Neural progenitor cell (in vitro differentiated cells): ENCODE results near the gene RPTOR. TPM values are rescaled to one million over a fixed set of nuclear protein-coding genes. Genes with fewer than 3 reads are reported as not detected.

Experiments
- DNase-seq: peaks from one replicate; pipeline ENCODE4 v3.0.0-alpha.2; 2016; ENCODE audit warnings: low spot score
- H2AFZ ChIP-seq: fragments of 200-600 bp; sonication (generic); replicated peaks from 2 replicates; pipeline ENCODE4 v1.6.1; 2016; ENCODE audit warnings: antibody characterized with exemption
- H3F3A ChIP-seq: fragments of 200-600 bp; sonication (generic); 2 replicates; pipeline ENCODE4 v1.6.1; 2016; ENCODE audit warnings: antibody characterized with exemption, low read depth
- H3K27ac ChIP-seq: fragments of 200-600 bp; sonication (generic); 2 replicates; pipeline ENCODE4 v1.5.1; 2016; ENCODE audit warnings: mild to moderate bottlenecking
- H3K27me3 ChIP-seq: fragments of 200-600 bp; sonication (generic); 2 replicates; pipeline ENCODE4 v1.6.1; 2016; ENCODE audit warnings: mild to moderate bottlenecking, moderate library complexity
- H3K36me3 ChIP-seq: fragments of 200-600 bp; sonication (generic); 2 replicates; pipeline ENCODE4 v1.5.1; 2016
- H3K4me1 ChIP-seq: fragments of 200-600 bp; sonication (generic); 2 replicates; pipeline ENCODE4 v1.6.1; 2016; ENCODE audit warnings: mixed run types
- H3K4me2 ChIP-seq: fragments of 200-600 bp; sonication (generic); 2 replicates; pipeline ENCODE4 v1.6.1; 2016
- H3K4me3 ChIP-seq: fragments of 200-600 bp; sonication (generic); 2 replicates; pipeline ENCODE4 v1.5.1; 2016
- H3K79me2 ChIP-seq: fragments of 200-600 bp; sonication (generic); 2 replicates; pipeline ENCODE4 v1.6.1; 2016; ENCODE audit warnings: low read depth
- H3K9ac ChIP-seq: fragments of 200-600 bp; sonication (generic); 2 replicates; pipeline ENCODE4 v1.6.1; 2016
- H3K9me3 ChIP-seq: fragments of 200-600 bp; sonication (generic); 2 replicates; pipeline ENCODE4 v1.5.1; 2016; ENCODE audit warnings: low read depth
- H4K20me1 ChIP-seq: fragments of 200-600 bp; sonication (generic); 2 replicates; pipeline ENCODE4 v1.6.1; 2016; ENCODE audit warnings: low read depth
- H3K27ac Mint-ChIP-seq: 3 replicates; pipeline ENCODE4 v1.8.0; 2021; ENCODE audit warnings: mixed read lengths
- H3K27me3 Mint-ChIP-seq: 2 replicates; pipeline ENCODE4 v1.8.0; 2022; ENCODE audit warnings: low read depth, mild to moderate bottlenecking, inconsistent platforms, moderate library complexity, mixed read lengths; ENCODE audit not compliant: insufficient read depth
- H3K36me3 Mint-ChIP-seq: 3 replicates; pipeline ENCODE4 v1.8.0; 2021; ENCODE audit warnings: mixed read lengths
- H3K4me1 Mint-ChIP-seq: 3 replicates; pipeline ENCODE4 v1.8.0; 2021; ENCODE audit warnings: mixed read lengths
- H3K4me3 Mint-ChIP-seq: 3 replicates; pipeline ENCODE4 v1.8.0; 2021; ENCODE audit warnings: mild to moderate bottlenecking, moderate library complexity, mixed read lengths
- H3K9me3 Mint-ChIP-seq: 3 replicates; pipeline ENCODE4 v1.8.0; 2020; ENCODE audit warnings: mixed read lengths
- CTCF ChIP-seq: fragments of 200-600 bp; sonication (generic); IDR thresholded peaks from 2 replicates; pipeline ENCODE4 v1.5.1; 2017; ENCODE audit warnings: antibody characterized with exemption, mild to moderate bottlenecking
- EZH2 ChIP-seq: fragments of 200-600 bp; sonication (generic); IDR thresholded peaks from 2 replicates; pipeline ENCODE4 v1.6.1; 2017; ENCODE audit warnings: antibody characterized with exemption, mild to moderate bottlenecking, moderate library complexity
- EZH2phosphoT487 ChIP-seq: fragments of 200-600 bp; sonication (generic); IDR thresholded peaks from 2 replicates; pipeline ENCODE4 v1.6.1; 2017; ENCODE audit warnings: antibody characterized with exemption
- total RNA-seq: library from RNA; depleted of rRNA; stranded (reverse); fragments of >200 nt; gene quantifications from 2 replicates; pipeline ENCODE4 v1.2.3, GENCODE V29; 2015; ENCODE audit warnings: low replicate concordance

Gene RPTOR
- total RNA-seq, 1 donor from 2014 or later: 7.4 TPM

- Histone ChIP-seq H3K4me3 (no peak overlapping the region), H2AFZ (no peak overlapping the region), H4K20me1 (peaks cover 14% of the 10 kb centered on the region), H3K9ac (no peak overlapping the region), H3K4me2 (no peak overlapping the region), H3K79me2 (no peaks in the 10 kb centered on the region), H3K36me3 (no peaks in the 10 kb centered on the region), H3K27me3 (no peaks in the 10 kb centered on the region), H3K27ac (no peak overlapping the region), H3F3A (peaks cover 13% of the 10 kb centered on the region), H3K4me1 (peaks cover 22% of the 10 kb centered on the region), H3K9me3 (no peaks in the 10 kb centered on the region)
- TF ChIP-seq EZH2: no peak
- TF ChIP-seq EZH2phosphoT487: no peak
- no peak for TF ChIP-seq CTCF
- Mint-ChIP-seq H3K9me3 (no peaks in the 10 kb centered on the region), H3K27ac (peak overlapping the region; percentile 78), H3K4me3 (no peak overlapping the region), H3K27me3 (no peaks in the 10 kb centered on the region), H3K36me3 (peaks cover 14% of the 10 kb centered on the region), H3K4me1 (peaks cover 41% of the 10 kb centered on the region)
- DNase-seq: no peak
Measured at GRCh38 chr17:80774643-80775281, 230.1 kb downstream of the RPTOR start.

- H4K20me1 ChIP-seq: peaks cover 12% of the 10 kb centered on the region
- H3K36me3 ChIP-seq: no peaks in the 10 kb centered on the region
- H3K4me1 ChIP-seq: peaks cover 33% of the 10 kb centered on the region
- no peaks in the 10 kb centered on the region for H3K9me3 ChIP-seq
- H3K27ac ChIP-seq: no peak overlapping the region
- peaks cover 13% of the 10 kb centered on the region for H3F3A ChIP-seq
- no peak for TF ChIP-seq CTCF
- TF ChIP-seq EZH2phosphoT487: no peak
- no peak for TF ChIP-seq EZH2
- H2AFZ ChIP-seq: no peak overlapping the region
- H3K79me2 ChIP-seq: no peaks in the 10 kb centered on the region
- no peak overlapping the region for H3K9ac ChIP-seq
- no peak overlapping the region for H3K4me3 ChIP-seq
- Mint-ChIP-seq H3K27ac (no peak overlapping the region), H3K4me1 (peaks cover 49% of the 10 kb centered on the region), H3K4me3 (no peak overlapping the region), H3K27me3 (no peaks in the 10 kb centered on the region), H3K36me3 (peaks cover 14% of the 10 kb centered on the region), H3K9me3 (no peaks in the 10 kb centered on the region)
- no peak overlapping the region for H3K4me2 ChIP-seq
- no peaks in the 10 kb centered on the region for H3K27me3 ChIP-seq
- no peak for DNase-seq
Measured at GRCh38 chr17:80775863-80776262, 231.2 kb downstream of the RPTOR start.

GRCh38 chr17:80777274-80777673, 232.6 kb downstream of the RPTOR start:
- Histone ChIP-seq H3F3A (peaks cover 13% of the 10 kb centered on the region), H3K9ac (no peak overlapping the region), H3K27ac (no peak overlapping the region), H3K36me3 (no peaks in the 10 kb centered on the region), H3K4me1 (peaks cover 42% of the 10 kb centered on the region), H3K27me3 (no peaks in the 10 kb centered on the region), H3K4me3 (no peak overlapping the region), H3K4me2 (no peak overlapping the region), H3K79me2 (no peaks in the 10 kb centered on the region), H4K20me1 (peaks cover 9% of the 10 kb centered on the region), H2AFZ (no peak overlapping the region), H3K9me3 (no peaks in the 10 kb centered on the region)
- no peak overlapping the region for H3K27ac Mint-ChIP-seq
- no peak for DNase-seq
- H3K4me3 Mint-ChIP-seq: no peak overlapping the region
- H3K9me3 Mint-ChIP-seq: no peaks in the 10 kb centered on the region
- H3K4me1 Mint-ChIP-seq: peaks cover 50% of the 10 kb centered on the region
- no peaks in the 10 kb centered on the region for H3K27me3 Mint-ChIP-seq
- H3K36me3 Mint-ChIP-seq: peaks cover 14% of the 10 kb centered on the region
- TF ChIP-seq CTCF: no peak
- no peak for TF ChIP-seq EZH2
- no peak for TF ChIP-seq EZH2phosphoT487
